ENCODE measurements around the gene TPPP.

TPPP gene

GRCh38 chr5:665541-665955, 27.6 kb downstream of the TPPP start:
- DNase-seq (ENCODE audit: low spot score): no peak

- no peak for DNase-seq (ENCODE audit: low spot score)
Measured at GRCh38 chr5:664994-665360, 28.2 kb downstream of the TPPP start.

GRCh38 chr5:664343-664993, 28.7 kb downstream of the TPPP start:
- DNase-seq (ENCODE audit: low spot score): no peak

GRCh38 chr5:663436-664342, 29.5 kb downstream of the TPPP start:
- no peak for DNase-seq (ENCODE audit: low spot score)

GRCh38 chr5:662751-663435, 30.3 kb downstream of the TPPP start:
- no peak for DNase-seq (ENCODE audit: low spot score)

- DNase-seq (ENCODE audit: low spot score): no peak
Measured at GRCh38 chr5:661891-662750, 31.0 kb downstream of the TPPP start.

GRCh38 chr5:660491-661030, 32.6 kb downstream of the TPPP start:
- no peak for DNase-seq (ENCODE audit: low spot score)

- DNase-seq (ENCODE audit: low spot score): no peak
Measured at GRCh38 chr5:659496-660263, 33.5 kb downstream of the TPPP start.

GRCh38 chr5:658103-658502, 35.0 kb downstream of the TPPP start:
- no peak for DNase-seq (ENCODE audit: low spot score)

GRCh38 chr5:657570-657969, 35.6 kb downstream of the TPPP start:
- no peak for DNase-seq (ENCODE audit: low spot score)

GRCh38 chr5:655406-655805, 37.7 kb downstream of the TPPP start:
- DNase-seq (ENCODE audit: low spot score): no peak

- DNase-seq (ENCODE audit: low spot score): no peak
Measured at GRCh38 chr5:654071-654778, 38.9 kb downstream of the TPPP start.

GRCh38 chr5:652773-653350, 40.3 kb downstream of the TPPP start:
- no peak for DNase-seq (ENCODE audit: low spot score)

GRCh38 chr5:652023-652515, 41.1 kb downstream of the TPPP start:
- DNase-seq (ENCODE audit: low spot score): no peak

GRCh38 chr5:651296-652022, 41.7 kb downstream of the TPPP start:
- DNase-seq (ENCODE audit: low spot score): no peak

GRCh38 chr5:647727-648126, 45.4 kb downstream of the TPPP start:
- DNase-seq (ENCODE audit: low spot score): no peak

GRCh38 chr5:647311-647710, 45.8 kb downstream of the TPPP start:
- DNase-seq (ENCODE audit: low spot score): no peak

GRCh38 chr5:646396-647201, 46.6 kb downstream of the TPPP start:
- DNase-seq (ENCODE audit: low spot score): no peak
